Left lung (tissue), 10 donors: ENCODE measurements around the gene GTF2IRD2. TPM values are rescaled to one million over a fixed set of nuclear protein-coding genes. Genes with fewer than 3 reads are reported as not detected.
"Not testable (repeated sequence)": the region's sequence is repeated elsewhere in the genome, so short reads cannot be mapped to it uniquely, and the experiment has no call there.

Experiments
- ATAC-seq: fragments of 200-7000 bp; cut with Tn5 transposase; one replicate; pipeline ENCODE4 v1.9.1; 2020; ENCODE audit warnings: moderate library complexity
- DNase-seq, 4 donors: peaks; one replicate each; pipeline ENCODE4 v3.0.0-alpha.2; 2013 to 2020
- H3K27ac ChIP-seq, 2 donors: fragments of 200-600 bp; sonication (generic) in 1 of 2; one replicate each; pipeline versions ENCODE4 v1.5.0 to v1.8.0; 2020 to 2021
- H3K27me3 ChIP-seq, 2 donors: fragments of 200-600 bp; sonication (generic) in 1 of 2; one replicate each; pipeline versions ENCODE4 v1.5.0 to v1.8.0; 2020 to 2021
- H3K36me3 ChIP-seq, 2 donors: fragments of 200-600 bp; sonication (generic) in 1 of 2; one replicate each; pipeline versions ENCODE4 v1.5.0 to v1.8.0; 2020 to 2021
- H3K4me1 ChIP-seq, 2 donors: fragments of 200-600 bp; one replicate each; pipeline ENCODE4 v1.8.0; 2021
- H3K4me3 ChIP-seq, 2 donors: fragments of 200-600 bp; sonication (generic) in 1 of 2; one replicate each; pipeline versions ENCODE4 v1.5.0 to v1.8.0; 2020 to 2021; ENCODE audit warnings: mild to moderate bottlenecking in 1 of 2
- H3K9me3 ChIP-seq, 2 donors: fragments of 200-600 bp; sonication (generic) in 1 of 2; one replicate each; pipeline versions ENCODE4 v1.5.0 to v1.8.0; 2020 to 2021
- intact Hi-C, 2 donors: fragments of 100-400 bp; cut with DNase I; formaldehyde crosslinking; loops; one replicate each; pipeline versions ENCODE4 v1.11.2 to v1.14.2; 2022
- polyA plus RNA-seq, 6 donors: library from polyadenylated mRNA; unstranded; fragments of 120-200 nt; gene quantifications; one replicate each; pipeline ENCODE4 v1.2.1, GENCODE V29; 2013; ENCODE audit not compliant: insufficient read length in 6 of 6
- total RNA-seq, 2 donors: library from RNA; stranded (reverse); fragmentation: NEBNext Ultra II Directional; extraction: Animal tissue kit (Norgen Biotek cat#: 25700); gene quantifications; one replicate each; pipeline ENCODE4 v1.2.1, GENCODE V29; 2021
- donor health status: DM: no; HTN: yes; CAD: no.
- donor health status: DM: no; HTN: no; CAD: no.

GTF2IRD2 gene
- total and polyA plus RNA-seq, 8 donors = 13.0 to 62.4 (median 41.7) TPM

GRCh38 chr7:74773760-74774750 lies 77.3 kb downstream of the GTF2IRD2 start, which contains the start of gene NCF1:
TSS of gene NCF1 (plus strand) at chr7:74774011. CDS start at chr7:74774032, 21 bp downstream.
- H3K27ac ChIP-seq, H3K36me3 ChIP-seq, H3K9me3 ChIP-seq, intact Hi-C loops, H3K4me1 ChIP-seq, DNase-seq, H3K27me3 ChIP-seq, H3K4me3 ChIP-seq: not testable (repeated sequence)
- ATAC-seq = peak; percentile 83

- intact Hi-C loops, H3K9me3 ChIP-seq, H3K27me3 ChIP-seq, H3K4me3 ChIP-seq, H3K36me3 ChIP-seq, H3K27ac ChIP-seq, H3K4me1 ChIP-seq, DNase-seq, ATAC-seq: not testable (repeated sequence)
Measured at GRCh38 chr7:74772093-74772492, 79.3 kb downstream of the GTF2IRD2 start.

- H3K36me3 ChIP-seq, H3K27me3 ChIP-seq, ATAC-seq, H3K4me3 ChIP-seq, H3K27ac ChIP-seq, H3K4me1 ChIP-seq, DNase-seq, intact Hi-C loops, H3K9me3 ChIP-seq: not testable (repeated sequence)
Measured at GRCh38 chr7:74770062-74770461, 81.3 kb downstream of the GTF2IRD2 start.

DNA sequence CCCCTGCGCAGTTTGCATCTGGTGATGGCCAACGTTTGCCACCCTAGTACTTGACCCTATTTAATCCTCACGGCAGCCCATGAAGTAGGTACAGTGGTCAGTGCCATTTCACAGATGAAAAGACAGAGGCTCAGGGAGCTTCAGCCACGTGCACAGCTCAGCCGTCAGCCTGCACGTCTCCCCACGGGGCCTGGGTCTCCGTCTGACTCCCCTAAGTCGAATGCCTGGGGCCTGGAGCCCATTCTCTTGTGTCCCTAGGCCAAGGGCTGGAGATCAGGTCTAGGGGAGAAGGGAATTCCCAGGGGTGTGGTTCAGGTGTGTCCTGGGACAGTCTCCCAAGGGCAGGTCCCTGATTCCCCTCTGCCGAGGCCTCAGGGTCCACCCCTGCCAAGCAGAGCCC lies 84.4 kb downstream of the GTF2IRD2 start:
- H3K9me3 ChIP-seq, ATAC-seq, DNase-seq, intact Hi-C loops, H3K4me3 ChIP-seq, H3K4me1 ChIP-seq, H3K36me3 ChIP-seq, H3K27me3 ChIP-seq: not testable (repeated sequence)
- peak overlapping the region in 1 of 2 donors; percentile 33 for H3K27ac ChIP-seq

DNA sequence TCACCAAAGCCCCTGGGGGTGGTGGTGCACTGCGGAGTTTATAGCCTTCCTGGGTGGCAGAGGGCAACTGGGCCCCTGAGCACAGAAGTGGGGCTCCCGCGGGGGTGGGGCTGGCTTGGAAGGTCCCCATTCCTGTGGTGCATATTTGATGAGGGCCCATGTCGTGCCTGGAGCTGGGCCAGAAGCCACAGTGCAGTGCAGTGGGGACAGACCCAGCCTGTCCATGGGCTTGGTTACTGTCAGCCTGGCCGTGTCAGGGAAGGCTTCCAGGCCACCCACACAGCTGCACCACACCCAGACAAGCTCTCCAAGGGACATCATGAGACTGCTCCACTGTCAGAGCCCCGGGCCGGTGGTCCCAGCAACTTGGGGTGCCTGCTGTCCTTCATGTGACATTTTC lies 84.9 kb downstream of the GTF2IRD2 start:
- DNase-seq = not testable (repeated sequence)

GRCh38 chr7:74765205-74765918 lies 86.0 kb downstream of the GTF2IRD2 start:
- peak; percentile 36 for ATAC-seq
- H3K27me3 ChIP-seq, H3K27ac ChIP-seq, DNase-seq, H3K9me3 ChIP-seq, H3K4me3 ChIP-seq, H3K4me1 ChIP-seq, intact Hi-C loops, H3K36me3 ChIP-seq: not testable (repeated sequence)

More for the DNA sequence above, 84.9 kb downstream of the GTF2IRD2 start:
- H3K36me3 ChIP-seq, H3K4me1 ChIP-seq, intact Hi-C loops, H3K9me3 ChIP-seq, H3K27ac ChIP-seq, H3K4me3 ChIP-seq, H3K27me3 ChIP-seq: not testable (repeated sequence)
- ATAC-seq = peak; percentile 52

GRCh38 chr7:74758982-74759381 lies 92.4 kb downstream of the GTF2IRD2 start:
- H3K27ac ChIP-seq, intact Hi-C loops, DNase-seq, H3K4me1 ChIP-seq, ATAC-seq, H3K27me3 ChIP-seq, H3K36me3 ChIP-seq, H3K9me3 ChIP-seq, H3K4me3 ChIP-seq: not testable (repeated sequence)

DNA sequence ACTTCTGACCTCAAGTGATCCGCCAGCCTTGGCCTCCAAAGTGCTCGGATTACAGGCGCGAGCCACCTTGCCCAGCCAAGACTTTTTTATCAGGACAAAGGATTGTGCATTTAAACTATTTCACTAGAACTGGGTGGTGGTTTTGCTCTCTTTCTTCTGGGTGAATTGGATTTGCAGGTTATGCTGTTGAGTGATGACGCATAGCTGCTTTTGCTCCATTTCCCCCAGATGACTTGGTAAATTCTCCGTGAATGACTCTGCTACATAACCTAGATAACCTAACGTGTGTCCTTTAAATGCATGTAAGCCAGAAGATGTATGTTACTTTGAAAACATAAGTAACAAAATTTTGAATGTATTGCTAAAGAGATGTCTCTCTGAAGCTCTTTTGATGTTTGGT lies 93.1 kb downstream of the GTF2IRD2 start:
- intact Hi-C loops, H3K36me3 ChIP-seq, H3K9me3 ChIP-seq, H3K4me3 ChIP-seq, H3K27me3 ChIP-seq, H3K4me1 ChIP-seq, ATAC-seq, DNase-seq, H3K27ac ChIP-seq: not testable (repeated sequence)

DNA sequence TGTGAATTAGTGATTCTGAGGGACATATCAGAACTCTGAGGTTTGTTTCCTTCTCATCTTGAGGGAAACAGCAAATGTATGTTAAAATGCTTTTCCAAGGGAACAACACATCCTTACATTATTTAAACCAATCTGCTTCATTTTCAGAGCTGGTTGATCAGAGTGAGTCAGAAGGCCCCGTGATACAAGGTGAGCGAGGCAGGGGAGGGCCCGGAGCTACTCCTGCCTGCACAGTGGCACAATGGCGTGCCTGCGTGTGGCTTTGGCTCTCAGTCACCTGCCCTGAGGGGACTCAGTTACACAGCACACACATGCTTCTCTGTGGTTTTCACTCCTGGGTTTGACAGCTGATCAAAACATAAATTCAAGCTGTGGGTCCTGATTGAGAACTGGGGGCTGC lies 94.7 kb downstream of the GTF2IRD2 start:
- H3K4me3 ChIP-seq, ATAC-seq, H3K36me3 ChIP-seq, H3K27ac ChIP-seq, H3K9me3 ChIP-seq, DNase-seq, intact Hi-C loops, H3K4me1 ChIP-seq, H3K27me3 ChIP-seq: not testable (repeated sequence)

DNA sequence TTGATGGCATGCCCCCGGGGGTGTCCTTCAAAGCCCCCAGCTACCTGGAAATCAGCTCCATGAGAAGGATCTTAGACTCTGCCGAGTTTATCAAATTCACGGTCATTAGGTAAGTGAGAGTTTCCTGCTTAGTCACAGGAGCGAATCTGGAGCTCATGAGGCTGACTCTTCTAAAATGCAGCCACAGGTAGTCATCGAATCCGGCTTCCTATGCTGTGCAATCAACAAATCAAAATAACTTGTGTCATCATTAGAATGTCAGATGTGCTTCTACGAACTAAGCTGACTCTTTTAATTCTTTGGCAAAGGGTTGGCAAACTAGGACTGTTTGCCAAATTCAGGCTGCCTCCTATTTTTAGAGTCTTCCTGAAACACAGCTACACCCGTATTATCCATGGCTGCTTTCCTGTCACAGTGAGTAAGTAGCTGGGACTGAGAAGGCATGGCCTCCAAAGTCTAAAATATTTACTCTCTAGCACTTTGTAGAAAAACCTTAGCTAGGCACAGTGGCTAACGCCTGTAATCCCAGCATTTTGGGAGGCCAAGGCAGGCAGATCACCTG lies 97.4 kb downstream of the GTF2IRD2 start:
- H3K4me3 ChIP-seq, H3K27ac ChIP-seq, H3K27me3 ChIP-seq, H3K4me1 ChIP-seq, DNase-seq, intact Hi-C loops, H3K36me3 ChIP-seq, H3K9me3 ChIP-seq: not testable (repeated sequence)
- peak; percentile 27 for ATAC-seq
